PFSK-1 (cell line): ENCODE data around the gene PP2D1. TPM values are rescaled to one million over a fixed set of nuclear protein-coding genes. Genes with fewer than 3 reads are reported as not detected.

Source experiments
- FOXP2 ChIP-seq: optimal IDR thresholded peaks from 2 replicates; pipeline ENCODE3; 2011; ENCODE audit warnings: borderline replicate concordance, control low read depth, inconsistent platforms; ENCODE audit not compliant: insufficient read depth; ENCODE audit errors: extremely low read length, extremely low read depth
- POLR2AphosphoS5 ChIP-seq: IDR thresholded peaks from 2 replicates; pipeline ENCODE4 v1.6.1; 2012; ENCODE audit warnings: low read depth, mild to moderate bottlenecking, control low read depth, low read length, moderate library complexity
- SIN3A ChIP-seq: IDR thresholded peaks from 2 replicates; pipeline ENCODE4 v1.6.1; 2012; ENCODE audit warnings: mild to moderate bottlenecking, low read length, moderate library complexity, borderline replicate concordance; ENCODE audit not compliant: insufficient read depth
- TAF1 ChIP-seq: IDR thresholded peaks from 2 replicates; pipeline ENCODE4 v1.6.1; 2012; ENCODE audit warnings: low read length, control low read depth, borderline replicate concordance; ENCODE audit not compliant: insufficient read depth
- polyA plus RNA-seq: library from polyadenylated mRNA; unstranded; fragments of >200 nt; gene quantifications from one replicate; pipeline ENCODE4 v1.2.1, GENCODE V29; 2012; ENCODE audit warnings: low read depth, missing spikeins; ENCODE audit not compliant: insufficient read length
- TF ChIP-seq, protein P1 (sequence below), 2 experiments: IDR thresholded peaks; 2 replicates each; pipeline versions ENCODE4 v1.6.1 to v1.8.0; 2011 to 2012; ENCODE audit warnings: low read depth in 2 of 2, low read length in 2 of 2, control low read depth in 1 of 2, inconsistent platforms in 1 of 2, mild to moderate bottlenecking in 1 of 2, moderate library complexity in 1 of 2; ENCODE audit not compliant: insufficient read depth in 1 of 2

Gene PP2D1, protein sequence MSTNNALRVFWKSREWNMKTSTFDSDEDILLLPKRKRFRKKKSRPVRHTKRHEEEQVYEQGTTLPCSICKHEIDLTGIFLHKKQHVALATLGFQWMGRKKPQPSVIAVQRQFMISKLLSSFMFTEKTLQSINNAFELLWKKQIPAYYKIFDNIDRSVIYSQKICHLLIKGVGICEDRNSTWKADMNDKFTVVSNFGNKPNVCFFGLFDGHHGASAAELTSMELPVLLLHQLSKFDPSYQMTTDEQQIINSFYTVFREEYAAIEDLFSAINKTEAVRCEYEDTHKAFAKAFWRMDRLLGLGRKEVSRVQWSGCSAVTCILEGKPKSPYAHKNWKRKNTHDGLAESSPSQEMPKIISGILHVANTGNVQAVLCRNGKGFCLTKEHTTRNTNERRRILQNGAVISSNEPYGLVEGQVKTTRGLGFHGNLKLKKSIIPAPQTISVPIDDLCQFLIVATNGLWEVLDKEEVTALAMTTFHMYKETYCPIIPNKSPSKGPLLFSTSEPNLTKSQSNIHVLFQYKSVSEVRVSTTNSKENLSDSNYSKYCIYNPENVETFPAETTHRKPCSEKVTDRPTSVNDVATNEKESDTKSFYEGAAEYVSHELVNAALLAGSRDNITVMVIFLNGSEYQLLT
- not detected for polyA plus RNA-seq

DNA sequence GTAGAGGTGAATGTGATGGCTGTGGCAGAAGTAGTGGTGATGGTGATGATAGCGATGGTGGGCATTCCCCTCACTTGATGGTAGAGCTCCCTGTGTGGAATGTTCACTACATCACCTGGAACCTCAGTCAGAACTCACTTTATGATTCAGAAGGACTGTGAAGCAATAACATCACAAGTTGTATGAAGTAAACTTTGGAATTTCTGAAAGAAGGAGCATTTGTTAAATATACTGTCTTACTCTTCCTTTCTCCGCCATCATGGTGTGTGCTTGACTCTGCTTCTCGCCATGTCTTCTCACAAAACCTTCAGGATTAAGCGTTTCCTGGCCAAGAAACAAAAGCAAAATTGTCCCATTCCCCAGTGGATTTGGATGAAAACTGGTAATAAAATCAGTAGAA lies at the start of gene PP2D1:
Gene PP2D1 (minus strand): TSS at position 101 of the 400 bp plus-strand sequence. CDS start 192 bp downstream, outside the sequence.
- TF ChIP-seq FOXP2 (no peak), TAF1 (no peak), POLR2AphosphoS5 (no peak), SIN3A (no peak)
- TF ChIP-seq, protein P1, sequence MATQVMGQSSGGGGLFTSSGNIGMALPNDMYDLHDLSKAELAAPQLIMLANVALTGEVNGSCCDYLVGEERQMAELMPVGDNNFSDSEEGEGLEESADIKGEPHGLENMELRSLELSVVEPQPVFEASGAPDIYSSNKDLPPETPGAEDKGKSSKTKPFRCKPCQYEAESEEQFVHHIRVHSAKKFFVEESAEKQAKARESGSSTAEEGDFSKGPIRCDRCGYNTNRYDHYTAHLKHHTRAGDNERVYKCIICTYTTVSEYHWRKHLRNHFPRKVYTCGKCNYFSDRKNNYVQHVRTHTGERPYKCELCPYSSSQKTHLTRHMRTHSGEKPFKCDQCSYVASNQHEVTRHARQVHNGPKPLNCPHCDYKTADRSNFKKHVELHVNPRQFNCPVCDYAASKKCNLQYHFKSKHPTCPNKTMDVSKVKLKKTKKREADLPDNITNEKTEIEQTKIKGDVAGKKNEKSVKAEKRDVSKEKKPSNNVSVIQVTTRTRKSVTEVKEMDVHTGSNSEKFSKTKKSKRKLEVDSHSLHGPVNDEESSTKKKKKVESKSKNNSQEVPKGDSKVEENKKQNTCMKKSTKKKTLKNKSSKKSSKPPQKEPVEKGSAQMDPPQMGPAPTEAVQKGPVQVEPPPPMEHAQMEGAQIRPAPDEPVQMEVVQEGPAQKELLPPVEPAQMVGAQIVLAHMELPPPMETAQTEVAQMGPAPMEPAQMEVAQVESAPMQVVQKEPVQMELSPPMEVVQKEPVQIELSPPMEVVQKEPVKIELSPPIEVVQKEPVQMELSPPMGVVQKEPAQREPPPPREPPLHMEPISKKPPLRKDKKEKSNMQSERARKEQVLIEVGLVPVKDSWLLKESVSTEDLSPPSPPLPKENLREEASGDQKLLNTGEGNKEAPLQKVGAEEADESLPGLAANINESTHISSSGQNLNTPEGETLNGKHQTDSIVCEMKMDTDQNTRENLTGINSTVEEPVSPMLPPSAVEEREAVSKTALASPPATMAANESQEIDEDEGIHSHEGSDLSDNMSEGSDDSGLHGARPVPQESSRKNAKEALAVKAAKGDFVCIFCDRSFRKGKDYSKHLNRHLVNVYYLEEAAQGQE (IDR thresholded peaks at IDR 0.05; ENCODE audit: insufficient read depth in 1 of 2, low read depth in 2 of 2, low read length in 2 of 2) = no peak

DNA sequence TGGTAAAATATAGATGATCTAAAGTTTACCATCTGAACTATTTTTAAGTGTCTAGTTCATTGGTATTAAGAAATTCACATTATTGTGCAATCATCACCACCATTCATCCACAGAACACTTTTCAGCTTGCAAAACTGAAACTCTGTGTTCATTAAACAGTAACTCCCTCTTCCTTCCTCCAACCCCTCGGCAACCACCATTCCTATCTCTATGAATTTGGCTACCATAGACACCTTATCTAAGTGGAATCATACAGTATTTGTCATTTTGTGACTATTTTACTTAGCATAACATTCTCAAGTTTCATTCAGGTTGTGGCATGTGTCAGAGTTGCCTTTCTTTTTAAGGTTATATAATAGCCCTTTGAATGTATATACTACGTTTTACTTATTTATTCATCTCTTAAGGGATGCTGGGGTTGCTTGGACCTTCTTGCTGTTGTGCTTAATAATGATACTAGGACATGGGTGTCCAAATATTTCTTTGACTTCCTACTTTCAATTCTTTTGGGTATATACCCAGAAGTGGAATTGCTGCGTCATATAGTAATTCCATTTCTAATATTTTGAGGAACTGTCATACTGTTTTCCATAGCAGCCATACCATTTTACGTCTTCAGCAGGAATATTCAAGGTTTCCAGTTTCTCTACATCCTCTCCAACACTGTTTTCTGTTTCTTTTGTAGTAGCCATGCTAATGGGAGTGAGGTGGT lies 49.1 kb upstream of the PP2D1 start:
- TF ChIP-seq TAF1 (no peak), SIN3A (no peak), FOXP2 (no peak), POLR2AphosphoS5 (no peak)
- TF ChIP-seq, protein P1 (IDR thresholded peaks at IDR 0.05; ENCODE audit: insufficient read depth in 1 of 2, low read depth in 2 of 2, low read length in 2 of 2) = no peak

DNA sequence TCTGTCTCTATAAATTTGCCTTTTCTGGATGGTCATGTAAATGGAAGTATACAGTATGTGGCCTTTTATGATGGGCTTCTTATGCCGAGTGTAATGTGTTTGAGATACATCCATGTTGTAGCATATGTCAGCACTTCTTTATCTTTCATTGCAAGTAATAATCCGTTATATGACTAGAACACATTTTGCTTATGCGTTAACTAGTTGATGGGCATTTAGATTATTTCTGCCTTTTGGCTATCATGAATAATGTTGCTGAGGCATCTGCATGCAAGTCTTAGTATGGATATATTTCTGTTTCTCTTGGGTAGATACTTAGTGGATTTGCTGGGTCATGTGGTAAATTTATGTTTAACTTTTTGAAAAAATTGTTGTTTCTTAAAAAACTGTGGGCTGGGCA lies 47.9 kb upstream of the PP2D1 start:
- TF ChIP-seq FOXP2 (no peak), POLR2AphosphoS5 (no peak), TAF1 (no peak), SIN3A (no peak)
- TF ChIP-seq, protein P1 (IDR thresholded peaks at IDR 0.05; ENCODE audit: insufficient read depth in 1 of 2, low read depth in 2 of 2, low read length in 2 of 2) = no peak

DNA sequence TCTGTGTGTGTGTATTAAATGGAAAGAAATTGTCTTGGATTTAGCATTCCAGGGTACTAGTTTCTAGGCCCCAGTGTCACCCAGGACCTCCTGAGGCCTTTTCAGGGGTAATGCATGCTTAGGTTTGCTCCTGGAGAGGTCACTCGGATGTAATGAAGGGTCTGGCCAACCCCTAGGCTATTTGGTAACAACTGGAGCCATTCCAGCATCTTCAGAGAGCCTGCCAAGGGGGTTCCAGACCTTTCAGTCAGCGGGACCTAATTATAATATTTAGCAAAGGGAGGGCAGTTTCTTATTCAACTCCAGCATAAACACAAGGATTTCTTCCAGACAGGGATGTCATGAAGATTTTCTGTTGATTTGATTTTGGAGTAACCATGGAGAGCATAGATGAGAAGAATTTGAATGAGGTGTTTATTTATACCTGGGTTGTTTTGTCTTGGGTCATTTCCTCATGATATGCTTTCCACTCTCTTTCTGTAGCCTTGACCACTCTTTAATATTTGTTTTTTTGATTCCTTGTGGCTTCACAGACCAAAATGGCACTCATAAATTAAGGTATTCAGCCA lies 45.6 kb upstream of the PP2D1 start:
- TF ChIP-seq FOXP2 = no peak
- no peak for TF ChIP-seq TAF1
- no peak for TF ChIP-seq SIN3A
- no peak for TF ChIP-seq POLR2AphosphoS5
- TF ChIP-seq, protein P1 (IDR thresholded peaks at IDR 0.05; ENCODE audit: insufficient read depth in 1 of 2, low read depth in 2 of 2, low read length in 2 of 2) = no peak
